Measurements from ENCODE around the gene NKX1-1. TPM values are rescaled to one million over a fixed set of nuclear protein-coding genes. Genes with fewer than 3 reads are reported as not detected.

The NKX1-1 gene
- total and polyA plus RNA-seq, 3 donors from 2014 or later, result 0.47 to 1.5 (median 0.70) TPM

DNA sequence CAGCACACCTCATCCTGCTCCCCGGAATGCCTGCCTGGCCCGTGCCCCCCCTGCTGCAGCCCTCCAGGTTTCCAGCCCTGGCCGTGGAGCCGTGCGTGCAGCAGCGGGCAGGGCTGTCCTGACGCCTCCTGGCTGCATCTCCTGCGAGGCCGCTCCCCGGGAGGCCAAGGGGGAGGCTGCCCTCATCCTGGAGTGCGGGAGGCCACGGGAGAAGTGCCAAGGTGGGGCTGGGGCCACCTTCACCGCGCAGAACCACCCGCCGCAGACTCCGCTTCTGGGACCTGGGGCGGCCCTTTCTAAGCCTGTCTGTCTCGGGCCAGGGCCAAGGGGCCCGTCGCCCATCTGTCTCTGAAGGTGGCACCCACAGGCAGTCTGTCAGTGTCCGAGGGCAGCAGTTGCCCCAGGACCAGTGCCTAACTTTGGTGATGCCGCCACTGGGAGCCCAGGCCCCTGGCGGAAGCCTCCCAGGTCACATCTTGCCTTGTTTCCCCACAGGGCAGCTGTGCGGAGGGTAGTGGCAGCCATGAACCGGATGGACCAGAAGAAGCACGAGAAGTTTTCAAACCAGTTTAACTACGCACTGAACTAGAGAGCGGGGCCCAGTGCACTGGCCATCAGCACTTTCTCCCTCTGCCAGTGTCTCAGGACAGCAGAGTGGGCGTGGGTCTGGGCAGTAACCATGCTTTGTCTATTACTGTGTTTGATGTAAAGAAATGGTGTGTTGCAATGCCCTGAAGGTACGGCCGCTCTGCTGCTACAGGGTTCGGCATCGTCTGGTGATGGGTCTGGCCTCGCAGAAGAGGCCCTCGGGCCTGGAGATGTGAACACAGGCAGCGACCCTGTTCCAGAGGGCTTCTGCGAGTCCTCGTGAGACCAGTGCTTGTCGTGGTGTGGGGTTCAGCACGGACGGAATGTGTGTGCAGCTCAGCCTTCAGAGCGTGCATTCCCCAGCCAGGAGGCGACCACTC is 20.6 kb downstream of the NKX1-1 start:
- no peak for DNase-seq
- Histone ChIP-seq H3K27me3 (no peaks in the 10 kb centered on the region), H3K4me3 (no peak overlapping the region), H3K4me1 (no peaks in the 10 kb centered on the region), H3K36me3 (ENCODE audit: low read depth, missing control alignments) (no peaks in the 10 kb centered on the region), H3K9me3 (no peaks in the 10 kb centered on the region), H3K27ac (no peak overlapping the region)
- intact Hi-C loops (cut with DNase I; ENCODE audit: low total_unique reads), result no loop called here
- no peak for TF ChIP-seq POLR2A (IDR thresholded peaks at IDR 0.05)
- TF ChIP-seq, protein P1, sequence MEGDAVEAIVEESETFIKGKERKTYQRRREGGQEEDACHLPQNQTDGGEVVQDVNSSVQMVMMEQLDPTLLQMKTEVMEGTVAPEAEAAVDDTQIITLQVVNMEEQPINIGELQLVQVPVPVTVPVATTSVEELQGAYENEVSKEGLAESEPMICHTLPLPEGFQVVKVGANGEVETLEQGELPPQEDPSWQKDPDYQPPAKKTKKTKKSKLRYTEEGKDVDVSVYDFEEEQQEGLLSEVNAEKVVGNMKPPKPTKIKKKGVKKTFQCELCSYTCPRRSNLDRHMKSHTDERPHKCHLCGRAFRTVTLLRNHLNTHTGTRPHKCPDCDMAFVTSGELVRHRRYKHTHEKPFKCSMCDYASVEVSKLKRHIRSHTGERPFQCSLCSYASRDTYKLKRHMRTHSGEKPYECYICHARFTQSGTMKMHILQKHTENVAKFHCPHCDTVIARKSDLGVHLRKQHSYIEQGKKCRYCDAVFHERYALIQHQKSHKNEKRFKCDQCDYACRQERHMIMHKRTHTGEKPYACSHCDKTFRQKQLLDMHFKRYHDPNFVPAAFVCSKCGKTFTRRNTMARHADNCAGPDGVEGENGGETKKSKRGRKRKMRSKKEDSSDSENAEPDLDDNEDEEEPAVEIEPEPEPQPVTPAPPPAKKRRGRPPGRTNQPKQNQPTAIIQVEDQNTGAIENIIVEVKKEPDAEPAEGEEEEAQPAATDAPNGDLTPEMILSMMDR (IDR thresholded peaks at IDR 0.05), result no peak
- 95 to 97% methylated on average over 17 to 42 of the region's 44 CpGs for WGBS, 2 donors

DNA sequence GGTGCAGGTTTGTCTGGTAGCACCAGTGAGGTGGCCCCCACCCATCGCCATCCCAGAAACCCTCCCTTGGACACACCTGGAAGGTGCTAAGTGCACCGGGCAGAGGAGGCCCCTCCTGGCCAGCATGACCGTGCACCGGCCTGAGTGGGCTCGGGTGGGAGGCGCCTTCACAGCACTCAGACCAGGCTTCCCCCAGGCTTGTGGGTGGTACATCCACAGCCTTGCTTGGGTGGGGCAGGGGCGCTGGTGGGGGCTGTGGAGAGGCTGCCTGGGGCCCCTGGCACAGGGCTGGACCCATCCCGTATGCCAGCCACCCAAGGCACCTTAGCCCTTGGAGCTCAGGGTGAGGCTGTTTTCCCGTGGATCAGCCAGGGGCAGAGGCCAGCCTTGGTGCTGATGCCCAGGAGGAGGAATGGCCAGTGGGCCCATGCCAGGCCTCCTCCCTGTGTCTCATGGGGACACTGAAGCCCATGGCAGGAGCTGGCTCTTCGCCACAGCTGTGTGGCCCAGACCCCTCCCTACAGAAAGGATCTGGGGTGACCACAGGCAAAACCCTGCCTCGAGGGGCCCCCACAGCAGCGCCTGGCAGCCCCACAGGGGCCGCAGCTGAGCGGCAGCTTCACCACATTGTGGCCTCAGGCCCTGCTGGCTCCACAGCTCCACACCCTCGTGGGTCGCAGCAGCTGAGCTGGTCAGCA is 21.4 kb downstream of the NKX1-1 start:
- TF ChIP-seq POLR2A (IDR thresholded peaks at IDR 0.05), result no peak
- TF ChIP-seq, protein P1 (IDR thresholded peaks at IDR 0.05), result no peak
- H3K4me1 ChIP-seq, result no peaks in the 10 kb centered on the region
- no peaks in the 10 kb centered on the region for H3K9me3 ChIP-seq
- intact Hi-C loops (cut with DNase I; ENCODE audit: low total_unique reads), result no loop called here
- 94 to 100% methylated on average over 1 to 16 of the region's 16 CpGs for WGBS, 2 donors
- no peak overlapping the region for H3K27ac ChIP-seq
- H3K27me3 ChIP-seq, result no peaks in the 10 kb centered on the region
- no peak for DNase-seq
- H3K4me3 ChIP-seq, result no peak overlapping the region
- no peaks in the 10 kb centered on the region for H3K36me3 ChIP-seq (ENCODE audit: low read depth, missing control alignments)

DNA sequence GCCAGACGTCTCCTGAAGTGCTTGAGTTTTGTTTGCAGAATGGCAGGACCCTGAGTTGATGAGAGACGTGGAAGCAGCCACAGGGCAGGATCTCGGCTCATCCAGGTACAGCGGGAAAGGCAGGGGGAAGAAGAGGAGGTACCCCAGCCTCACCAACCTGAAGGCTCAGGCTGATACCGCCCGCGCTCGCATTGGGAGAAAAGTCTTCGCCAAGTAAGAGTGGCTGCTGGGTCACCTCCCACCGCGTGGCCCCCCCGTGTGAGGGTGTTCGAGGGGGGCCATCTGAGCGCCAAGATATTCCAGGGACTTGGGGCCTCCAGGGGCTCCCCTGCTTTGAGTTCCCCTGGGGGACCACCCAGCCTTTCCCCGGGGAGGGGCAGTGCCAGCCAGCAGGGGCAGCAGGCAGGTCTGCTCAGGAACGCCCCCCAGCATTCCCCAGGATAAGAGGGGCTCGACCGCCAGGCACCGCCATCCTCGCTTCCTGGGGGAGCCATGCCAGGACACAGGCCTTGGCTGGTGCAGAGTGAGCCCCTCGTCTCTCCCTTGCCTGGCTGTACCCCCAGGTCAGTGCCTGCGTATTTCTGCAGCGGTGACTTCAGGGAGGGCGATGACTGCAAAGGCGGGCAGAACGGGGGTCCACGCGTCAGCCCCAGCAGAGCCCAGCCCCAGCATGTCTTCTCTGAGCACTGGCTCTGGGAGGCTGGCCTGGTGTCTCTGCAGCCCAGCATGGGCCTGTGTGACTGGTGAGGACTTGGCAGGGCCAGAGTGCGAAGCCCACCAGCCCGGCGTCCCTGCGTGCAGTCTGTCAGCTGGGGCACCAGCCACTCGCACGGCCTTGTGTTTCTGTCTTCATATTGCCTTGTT is 22.3 kb downstream of the NKX1-1 start:
- Histone ChIP-seq H3K36me3 (ENCODE audit: low read depth, missing control alignments) (no peaks in the 10 kb centered on the region), H3K27ac (no peak overlapping the region), H3K4me1 (no peaks in the 10 kb centered on the region), H3K4me3 (no peak overlapping the region), H3K9me3 (no peaks in the 10 kb centered on the region), H3K27me3 (no peaks in the 10 kb centered on the region)
- TF ChIP-seq, protein P1 (IDR thresholded peaks at IDR 0.05), result no peak
- no peak for TF ChIP-seq POLR2A (IDR thresholded peaks at IDR 0.05)
- intact Hi-C loops (cut with DNase I; ENCODE audit: low total_unique reads), result no loop called here
- 91 to 92% methylated on average over 14 to 34 of the region's 34 CpGs for WGBS, 2 donors
- no peak for DNase-seq

DNA sequence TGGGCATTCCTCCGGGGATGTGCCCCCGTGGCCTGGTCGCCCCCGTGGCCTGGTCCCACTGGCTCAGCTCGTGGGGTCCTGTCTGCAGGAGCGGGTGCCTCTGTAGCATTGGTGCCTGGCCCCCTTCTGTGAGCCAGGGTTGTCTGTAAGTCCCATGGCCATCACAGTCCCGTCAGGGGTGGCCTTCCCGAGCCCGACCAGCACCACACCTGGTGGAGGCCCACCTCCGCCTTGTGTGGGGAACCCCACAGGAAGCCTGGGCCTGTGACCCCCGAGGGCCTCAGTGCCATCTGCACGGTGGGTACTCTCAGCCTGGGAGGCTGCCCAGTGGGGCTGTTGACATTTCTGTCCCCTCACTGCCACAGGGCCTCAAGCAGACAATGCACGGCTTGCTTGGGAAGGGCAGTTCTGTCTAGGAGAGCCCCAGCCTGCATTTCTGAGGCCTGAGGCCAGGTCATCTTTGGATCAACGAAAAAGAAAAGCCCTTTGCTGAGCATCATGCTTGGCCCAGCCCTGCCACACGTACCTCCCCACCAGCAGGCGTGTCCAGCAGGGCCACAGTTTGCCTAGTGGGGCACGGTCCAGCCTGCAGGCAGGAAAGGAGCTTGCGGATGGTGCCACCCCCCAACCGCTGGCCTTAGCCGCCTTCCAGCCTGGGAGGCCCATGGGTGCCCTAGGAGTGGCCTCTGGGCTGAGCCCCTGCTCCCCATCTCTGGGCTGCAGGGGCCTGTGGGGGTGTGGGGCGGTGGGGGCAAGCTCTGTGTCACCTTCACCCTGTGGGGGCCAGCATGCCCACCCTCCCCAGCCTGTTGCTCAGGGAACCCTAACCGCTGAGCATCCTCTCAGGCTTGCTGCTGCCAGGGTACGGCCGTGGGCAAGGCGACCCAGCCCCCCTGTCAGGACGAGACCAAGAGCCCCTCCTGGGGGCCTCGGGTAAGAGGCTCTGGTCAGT is 23.2 kb downstream of the NKX1-1 start:
- Histone ChIP-seq H3K4me1 (no peaks in the 10 kb centered on the region), H3K4me3 (no peak overlapping the region), H3K9me3 (no peaks in the 10 kb centered on the region), H3K27ac (no peak overlapping the region), H3K27me3 (no peaks in the 10 kb centered on the region), H3K36me3 (ENCODE audit: low read depth, missing control alignments) (no peaks in the 10 kb centered on the region)
- no peak for DNase-seq
- 92 to 94% methylated on average over 11 to 21 of the region's 27 CpGs for WGBS, 2 donors
- no peak for TF ChIP-seq POLR2A (IDR thresholded peaks at IDR 0.05)
- TF ChIP-seq, protein P1 (IDR thresholded peaks at IDR 0.05), result no peak
- intact Hi-C loops (cut with DNase I; ENCODE audit: low total_unique reads), result no loop called here

Data from testis (tissue), 3 donors.